IPS-18c (cell line): ENCODE measurements around the gene GATAD2A.

Source experiments
- H3K4me3 ChIP-seq: 2 replicates; pipeline ENCODE4 v1.7.0; 2013; ENCODE audit warnings: low read depth, mild to moderate bottlenecking, low read length, moderate library complexity; ENCODE audit not compliant: insufficient read depth
- H3K9me3 ChIP-seq: one replicate; pipeline ENCODE4 v1.6.1; 2013; ENCODE audit warnings: mild to moderate bottlenecking, low read length, moderate library complexity; ENCODE audit not compliant: control insufficient read depth, insufficient read depth

Gene GATAD2A

DNA sequence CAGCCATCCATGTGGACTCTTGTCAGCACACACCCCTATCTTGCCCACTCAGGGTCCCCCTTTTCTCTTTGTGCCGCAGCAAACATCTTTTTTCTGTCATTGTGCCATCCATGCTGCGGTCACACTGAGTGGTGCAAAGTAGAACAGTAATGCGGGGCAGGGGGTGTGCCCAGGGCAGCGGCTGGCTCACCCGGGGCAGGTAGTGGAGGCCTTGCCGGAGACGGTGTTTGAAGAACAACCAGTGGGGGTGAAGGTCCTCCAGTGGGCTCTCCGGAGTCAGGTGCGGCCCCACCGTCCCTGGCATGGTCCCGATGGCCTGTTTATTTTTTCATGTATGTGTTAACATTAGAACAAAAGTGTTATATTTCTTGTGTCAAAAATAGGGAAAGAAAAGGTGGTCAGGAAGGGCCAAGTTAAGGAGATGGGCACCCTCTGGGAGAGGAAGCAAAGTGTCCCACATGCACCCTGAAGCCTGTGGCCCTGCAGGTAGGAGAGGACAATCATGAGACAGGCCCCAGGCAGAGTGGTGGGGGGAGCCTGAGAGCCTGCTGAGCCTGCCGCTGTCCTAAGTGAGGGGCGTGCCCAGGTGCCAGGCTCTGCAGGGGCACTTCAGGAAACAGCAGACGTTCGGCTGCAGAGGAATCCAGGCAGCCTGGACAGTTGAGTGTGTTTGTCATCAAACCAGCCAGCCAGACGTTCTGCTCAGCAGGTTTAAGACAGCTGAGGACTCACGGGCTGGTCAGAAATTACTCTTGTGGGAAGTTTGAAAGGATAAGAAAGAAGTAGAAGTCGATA, 97.5 kb downstream of the GATAD2A start:
- H3K4me3 ChIP-seq: no peak overlapping the region
- H3K9me3 ChIP-seq: peaks cover 2% of the 10 kb centered on the region

DNA sequence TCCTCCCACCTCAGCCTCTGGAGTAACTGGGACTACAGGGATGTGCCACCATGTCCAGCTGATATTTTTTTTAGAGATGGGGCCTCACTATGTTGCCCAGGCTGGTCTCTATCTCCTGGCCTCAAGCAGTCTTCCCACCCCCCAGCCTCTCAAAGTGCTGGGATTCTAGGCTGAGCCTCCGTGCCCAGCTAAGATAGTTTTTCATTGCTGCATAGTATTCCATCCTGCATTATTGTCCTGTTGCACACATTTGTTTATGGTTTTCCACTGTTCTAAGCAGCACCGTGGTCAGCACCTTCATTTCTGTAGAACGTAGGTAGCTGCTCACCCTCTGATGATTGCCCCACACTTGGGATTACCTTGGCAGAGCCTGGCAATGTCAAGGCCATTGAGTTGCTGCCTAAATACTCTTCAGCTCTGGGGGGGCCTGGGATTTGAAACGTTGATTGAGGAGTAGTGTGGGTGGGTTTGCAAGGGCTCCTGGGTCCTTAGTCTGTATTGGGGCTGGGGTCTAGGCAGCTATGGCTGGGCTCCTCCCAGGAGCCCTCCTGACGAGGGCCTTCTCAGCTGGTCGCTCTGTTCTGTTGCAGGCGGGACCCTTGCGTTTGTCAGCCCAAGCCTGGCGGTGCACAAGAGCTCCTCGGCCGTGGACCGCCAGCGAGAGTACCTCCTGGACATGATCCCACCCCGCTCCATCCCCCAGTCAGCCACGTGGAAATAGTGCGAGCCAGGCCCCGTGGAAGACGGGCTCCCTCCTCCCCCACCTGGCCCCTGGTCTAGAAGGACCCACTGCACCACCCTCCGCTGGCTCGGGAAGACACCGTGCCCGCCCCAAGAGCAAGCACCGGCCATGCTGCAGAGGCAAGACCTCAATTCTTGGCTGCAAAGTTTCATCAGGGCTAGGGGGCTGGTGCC, 99.5 kb downstream of the GATAD2A start:
- Histone ChIP-seq H3K4me3 (no peak overlapping the region), H3K9me3 (no peaks in the 10 kb centered on the region)

DNA sequence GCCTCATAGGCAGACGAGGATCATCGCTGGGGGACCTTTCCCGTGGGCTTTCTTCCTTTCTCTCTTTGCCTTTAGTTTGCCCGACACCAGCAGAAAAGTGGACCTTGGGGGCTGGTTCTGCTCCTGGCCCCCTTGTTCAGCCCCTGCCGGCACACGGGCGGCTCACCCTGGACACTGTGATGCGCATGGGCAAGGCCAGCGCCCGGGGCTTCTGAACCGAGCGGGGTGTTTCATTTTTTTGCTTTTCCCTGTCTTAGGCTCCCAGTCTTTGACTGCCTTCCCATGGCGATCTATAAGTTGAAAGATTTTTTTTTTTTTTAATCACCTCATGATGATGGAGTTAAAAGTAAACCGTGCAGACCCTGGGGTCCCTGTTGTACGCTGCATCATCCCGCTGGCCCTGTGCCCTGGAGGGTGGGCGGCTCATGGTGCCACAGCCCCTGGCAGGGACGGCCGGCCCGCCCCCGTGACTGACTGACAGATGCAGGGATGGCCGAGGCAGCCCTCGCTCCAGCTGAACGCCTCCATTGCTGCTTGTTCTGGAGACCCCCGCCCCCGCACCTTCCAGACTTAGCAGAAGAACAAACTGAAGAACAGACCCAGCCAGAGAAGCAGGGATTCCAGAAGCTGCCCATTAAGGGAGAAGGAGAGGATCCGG, 100.3 kb downstream of the GATAD2A start:
- no peaks in the 10 kb centered on the region for H3K9me3 ChIP-seq
- H3K4me3 ChIP-seq: no peak overlapping the region

DNA sequence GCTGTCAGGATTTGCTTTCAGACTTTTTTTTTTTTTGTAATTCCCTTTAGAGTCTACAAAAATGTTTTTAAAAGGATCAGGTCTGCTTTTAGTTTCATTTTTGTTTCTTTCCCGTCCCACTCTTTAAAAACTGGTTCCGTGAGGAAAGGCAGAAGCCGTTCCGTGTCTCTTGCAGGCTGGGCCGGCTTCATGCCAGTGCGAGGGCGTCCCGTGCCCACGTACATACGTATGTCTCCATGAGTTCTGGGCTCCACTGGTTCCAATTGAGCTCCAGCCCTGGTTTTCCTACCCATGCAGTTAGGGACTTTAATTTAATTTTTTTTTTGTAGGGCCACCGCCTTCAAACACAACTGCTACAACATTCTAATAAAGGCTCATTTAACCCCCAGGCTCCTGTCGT, 101.1 kb downstream of the GATAD2A start:
- no peaks in the 10 kb centered on the region for H3K9me3 ChIP-seq
- no peak overlapping the region for H3K4me3 ChIP-seq

DNA sequence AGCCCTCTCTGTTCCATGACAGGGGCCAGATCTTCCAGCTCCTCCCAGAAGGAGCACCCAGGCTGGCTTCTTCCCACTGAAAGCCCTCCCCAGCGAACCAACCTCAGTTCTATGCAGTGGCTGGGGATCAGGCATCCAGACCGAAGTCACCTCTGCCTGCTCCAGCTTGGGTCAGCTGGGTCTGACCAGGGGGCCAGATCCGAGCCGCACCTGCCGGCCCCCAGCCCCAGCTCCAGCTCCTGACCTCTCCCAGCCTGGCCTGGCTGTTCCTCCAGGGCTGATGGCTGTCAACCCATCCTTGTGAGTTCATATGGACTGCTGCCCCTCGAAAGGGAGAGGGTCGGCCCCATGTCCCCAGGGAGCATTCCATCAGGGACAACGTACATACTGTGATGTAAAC, 101.9 kb downstream of the GATAD2A start:
- H3K9me3 ChIP-seq: no peaks in the 10 kb centered on the region
- H3K4me3 ChIP-seq: no peak overlapping the region

DNA sequence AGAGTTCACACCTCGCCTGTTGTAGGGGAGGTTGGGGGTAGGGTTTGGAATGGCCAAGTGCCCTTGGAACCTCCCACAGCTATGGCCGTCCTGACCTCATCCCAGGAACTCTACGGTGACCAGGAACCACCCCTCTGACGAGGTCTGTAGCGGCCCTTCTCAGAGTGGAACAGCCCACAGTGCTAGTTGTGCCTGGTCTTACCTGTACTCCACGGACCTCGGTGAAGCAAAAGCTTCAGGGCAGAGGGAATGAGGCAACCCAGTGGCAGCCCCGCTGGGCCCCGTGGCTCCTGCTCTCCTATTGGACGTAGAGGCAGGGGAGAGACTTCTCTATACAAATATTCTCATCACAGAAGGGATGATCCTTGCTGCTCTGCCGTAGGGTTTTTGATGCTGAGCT, 102.7 kb downstream of the GATAD2A start:
- H3K9me3 ChIP-seq: no peaks in the 10 kb centered on the region

DNA sequence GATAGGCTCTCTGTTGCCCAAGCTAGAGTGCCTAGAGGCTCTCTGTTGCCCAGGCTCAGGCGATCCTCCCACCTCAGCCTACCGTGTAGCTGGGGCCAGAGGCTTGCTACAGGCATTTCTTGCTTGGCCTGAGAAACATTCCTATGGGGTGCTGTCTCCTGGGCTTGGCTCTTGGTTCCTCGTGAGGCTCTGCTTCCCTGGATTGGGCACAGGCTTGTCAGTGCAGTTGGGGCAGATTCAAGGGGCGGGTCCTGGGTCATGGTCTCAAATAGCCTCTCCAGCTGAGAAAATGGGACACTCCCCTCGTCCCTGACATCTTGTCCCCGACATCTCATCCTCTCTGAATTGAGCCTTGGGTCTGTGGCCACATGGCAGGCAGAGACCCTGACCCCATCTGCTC, 105.0 kb downstream of the GATAD2A start:
- H3K9me3 ChIP-seq: no peaks in the 10 kb centered on the region

More for the DNA sequence above, 102.7 kb downstream of the GATAD2A start:
- no peak overlapping the region for H3K4me3 ChIP-seq

DNA sequence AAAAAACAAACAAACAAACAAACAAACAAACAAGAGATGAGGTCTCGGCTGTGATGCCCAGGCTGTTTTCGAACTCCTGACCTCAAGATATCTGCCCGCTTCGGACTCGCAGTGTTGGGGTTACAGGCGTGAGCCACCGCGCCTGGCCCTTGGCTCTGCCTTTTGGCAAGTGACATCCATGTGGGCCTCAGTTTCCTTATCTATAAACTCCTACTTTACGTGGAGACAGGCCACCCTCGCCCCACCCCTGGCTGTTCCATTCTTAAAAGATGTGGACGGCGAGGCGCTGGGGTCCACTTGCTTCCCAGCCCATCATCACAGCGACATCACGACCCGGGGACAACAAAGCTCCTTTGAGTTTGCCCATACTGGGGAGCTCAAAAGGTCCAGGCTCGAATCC, 108.2 kb downstream of the GATAD2A start:
- Histone ChIP-seq H3K4me3 (no peak overlapping the region), H3K9me3 (no peaks in the 10 kb centered on the region)

More for the DNA sequence above, 105.0 kb downstream of the GATAD2A start:
- H3K4me3 ChIP-seq: no peak overlapping the region

DNA sequence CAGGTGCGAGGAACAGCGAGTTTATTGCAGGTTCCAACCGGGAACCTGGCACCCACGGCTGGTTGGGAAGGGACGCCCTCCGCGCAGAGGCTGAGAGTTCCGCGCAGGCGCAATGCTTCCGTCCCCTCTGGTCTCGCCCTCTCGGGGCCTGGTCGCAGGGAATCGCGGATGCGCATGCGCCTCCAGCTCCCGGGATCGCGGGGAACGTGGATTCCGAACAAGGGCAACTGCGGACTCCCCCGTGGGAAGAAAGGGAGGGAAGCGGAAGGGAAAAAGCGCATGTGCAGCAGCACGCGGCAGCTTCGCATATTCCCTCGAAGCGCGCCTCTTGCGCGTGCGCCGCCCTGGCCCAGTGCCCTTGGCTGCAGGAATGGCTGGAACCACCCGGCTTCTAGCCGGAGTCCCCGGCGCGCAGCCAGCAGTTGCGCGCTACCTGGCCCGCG, 108.8 kb downstream of the GATAD2A start:
- H3K9me3 ChIP-seq: no peaks in the 10 kb centered on the region
- no peak overlapping the region for H3K4me3 ChIP-seq

DNA sequence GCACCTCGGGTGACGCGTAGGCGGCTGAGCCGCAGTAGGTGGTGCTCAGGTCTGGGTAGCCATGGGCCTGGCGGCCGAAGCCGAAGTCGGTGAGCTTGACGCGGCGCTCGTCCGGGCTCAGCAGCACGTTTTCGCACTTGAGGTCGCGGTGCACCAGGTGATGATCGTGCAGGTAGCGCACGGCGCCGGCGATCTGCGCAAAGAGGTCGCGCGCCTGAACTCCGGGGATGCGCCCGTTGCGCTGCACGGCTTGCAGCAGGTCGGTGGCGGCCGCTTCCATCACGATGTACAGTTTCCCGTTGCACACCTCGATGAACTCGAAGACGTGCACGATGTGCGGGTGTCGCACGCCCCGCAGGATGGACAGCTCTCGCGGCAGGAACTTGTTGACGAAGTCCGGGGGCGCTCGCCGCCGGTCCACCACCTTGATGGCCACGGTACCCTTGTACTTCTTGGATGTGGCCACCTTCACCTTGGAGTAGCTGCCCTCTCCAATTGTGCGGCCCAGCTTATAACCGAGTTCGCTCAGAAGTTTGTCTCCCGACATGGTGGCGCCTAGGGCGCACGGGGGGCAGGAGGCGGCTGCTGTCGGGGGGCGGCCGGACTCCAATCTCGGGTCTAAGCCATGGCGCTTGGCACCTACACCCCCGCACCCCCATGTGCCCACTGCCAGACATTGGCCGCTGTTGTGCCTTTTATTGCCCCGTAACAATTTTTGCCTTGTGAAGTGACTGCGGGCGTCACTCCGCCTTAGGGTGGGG, 109.6 kb downstream of the GATAD2A start, which contains the start of gene TSSK6:
Gene TSSK6, minus strand, starts transcription at position 668 of the 761 bp plus-strand sequence. Its CDS starts 121 bp downstream, at position 547.
- Histone ChIP-seq H3K9me3 (no peaks in the 10 kb centered on the region), H3K4me3 (peak within 1 kb of the TSS; percentile 87)

DNA sequence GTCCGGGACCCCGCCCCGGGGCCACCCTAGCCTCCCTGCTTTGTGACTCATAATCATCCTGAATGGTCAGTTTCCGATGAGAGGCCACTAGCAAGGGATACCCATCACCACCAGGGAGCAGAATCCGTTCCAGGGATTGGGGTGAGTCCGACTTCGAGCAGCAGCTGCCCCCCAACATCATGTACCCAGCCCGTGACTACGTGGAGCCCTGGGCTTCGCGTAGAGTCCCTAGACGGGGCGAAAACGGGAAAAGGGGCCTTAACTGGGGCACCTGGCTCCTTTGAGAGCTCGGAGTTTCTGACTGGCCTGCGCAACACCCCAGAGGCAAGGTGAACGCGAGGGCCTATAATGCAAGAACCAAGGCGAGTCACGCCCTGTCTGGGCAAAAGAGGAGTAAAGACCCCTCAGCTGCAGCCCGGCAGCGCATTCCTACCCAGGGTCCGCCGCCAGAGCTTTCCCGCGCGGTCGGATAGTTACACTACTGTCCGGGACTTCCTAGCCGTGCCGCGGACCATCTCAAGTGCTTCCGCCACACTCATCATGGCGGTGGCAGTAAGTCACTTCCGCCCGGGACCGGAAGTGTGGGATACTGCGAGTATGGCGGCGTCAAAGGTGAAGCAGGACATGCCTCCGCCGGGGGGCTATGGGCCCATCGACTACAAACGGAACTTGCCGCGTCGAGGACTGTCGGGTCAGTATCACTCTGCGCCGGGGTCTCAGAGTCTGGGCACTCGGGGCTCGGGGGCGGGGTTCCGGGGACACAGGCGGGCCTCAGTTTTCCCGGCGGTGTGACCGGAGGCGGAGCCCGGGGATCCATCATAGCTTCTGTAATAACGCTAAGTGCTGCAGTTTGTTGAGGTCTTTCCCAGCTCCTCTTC, 110.4 kb downstream of the GATAD2A start, which contains the start of gene NDUFA13:
Gene NDUFA13, plus strand, starts transcription at position 584 of the 878 bp plus-strand sequence. Its CDS starts 14 bp downstream, at position 598.
- H3K4me3 ChIP-seq: peak within 1 kb of the TSS; percentile 87

DNA sequence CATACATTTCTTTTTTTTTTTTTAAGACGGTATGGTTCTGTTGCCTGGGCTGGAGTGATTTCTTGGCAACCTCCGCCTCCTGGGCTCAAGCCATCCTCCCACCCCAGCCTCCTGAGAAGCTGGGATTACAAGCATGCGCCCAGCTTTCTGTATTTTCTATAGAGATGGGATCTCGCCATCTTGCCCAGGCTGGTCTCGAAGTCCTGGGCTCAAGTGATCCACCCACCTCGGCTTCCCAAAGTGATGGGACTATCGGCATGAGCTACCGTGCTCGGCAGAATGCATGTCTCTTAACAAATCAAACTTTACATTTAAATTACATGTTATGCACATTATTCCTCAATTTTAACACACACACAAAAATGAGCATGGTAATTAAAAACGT, 111.8 kb downstream of the GATAD2A start:
- Histone ChIP-seq H3K9me3 (no peaks in the 10 kb centered on the region), H3K4me3 (no peak overlapping the region)

More for the DNA sequence above, 110.4 kb downstream of the GATAD2A start, which contains the start of gene NDUFA13:
- no peaks in the 10 kb centered on the region for H3K9me3 ChIP-seq

DNA sequence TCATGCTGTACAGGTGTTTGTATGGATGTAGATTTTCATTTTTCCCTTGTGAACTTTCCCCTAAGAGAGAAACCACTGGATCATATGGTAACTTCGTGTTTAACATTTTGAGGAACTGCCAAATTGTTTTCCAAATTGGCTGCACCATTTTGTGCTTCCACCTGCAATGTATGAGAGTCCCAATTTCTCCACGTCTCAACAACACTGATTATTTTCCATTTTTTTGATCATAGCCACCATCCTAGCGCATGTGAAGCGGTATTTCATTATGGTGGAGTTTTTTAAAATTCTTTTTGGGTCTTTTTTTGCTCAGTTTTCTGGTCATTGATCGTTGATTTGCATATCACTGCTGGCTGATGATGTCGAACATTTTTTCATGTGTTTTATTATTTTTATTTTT, 115.5 kb downstream of the GATAD2A start:
- H3K4me3 ChIP-seq: no peak overlapping the region

DNA sequence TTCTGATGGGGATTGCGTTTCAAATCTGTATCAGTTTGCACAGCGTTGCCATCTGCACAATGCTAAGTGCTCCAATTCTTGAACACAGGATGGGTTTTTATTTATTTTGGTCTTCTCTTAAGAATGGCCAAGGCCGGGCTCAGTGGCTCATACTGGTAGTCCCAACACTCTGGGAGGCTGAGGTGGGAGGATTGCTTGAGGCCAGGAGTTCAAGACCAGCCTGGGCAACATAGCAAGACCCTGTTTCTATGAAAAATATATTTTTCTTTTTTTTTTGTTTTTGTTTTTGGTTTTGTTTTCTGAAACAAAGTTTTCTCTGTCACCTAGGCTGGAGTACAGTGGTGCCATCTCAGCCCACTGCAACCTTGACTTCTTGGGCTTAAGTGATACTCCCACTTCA, 117.7 kb downstream of the GATAD2A start:
- no peak overlapping the region for H3K4me3 ChIP-seq

More for the DNA sequence above, 115.5 kb downstream of the GATAD2A start:
- H3K9me3 ChIP-seq: no peaks in the 10 kb centered on the region

DNA sequence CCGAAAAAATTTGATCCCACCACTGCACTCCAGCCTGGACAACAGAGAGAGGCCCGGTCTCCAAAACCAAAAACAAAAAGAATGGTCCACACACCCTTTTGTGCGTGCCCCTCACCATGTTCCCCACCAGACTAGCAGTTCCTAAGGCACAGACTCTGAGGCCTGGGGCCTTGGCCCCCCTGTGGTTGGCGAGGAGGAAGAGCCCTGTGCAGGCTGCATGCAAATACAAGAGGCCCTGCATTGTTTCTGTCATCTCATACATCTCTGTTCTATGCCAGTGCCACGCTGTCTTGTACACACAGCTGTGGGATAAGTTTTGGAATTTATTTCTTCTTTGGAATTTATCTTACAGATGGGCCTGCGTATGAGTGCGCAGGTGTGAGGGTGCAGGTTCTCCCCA, 118.6 kb downstream of the GATAD2A start:
- no peak overlapping the region for H3K4me3 ChIP-seq
- no peaks in the 10 kb centered on the region for H3K9me3 ChIP-seq

More for the DNA sequence above, 117.7 kb downstream of the GATAD2A start:
- no peaks in the 10 kb centered on the region for H3K9me3 ChIP-seq
